ENCODE results near the gene OSBPL10.

- TF ChIP-seq, protein P1, sequence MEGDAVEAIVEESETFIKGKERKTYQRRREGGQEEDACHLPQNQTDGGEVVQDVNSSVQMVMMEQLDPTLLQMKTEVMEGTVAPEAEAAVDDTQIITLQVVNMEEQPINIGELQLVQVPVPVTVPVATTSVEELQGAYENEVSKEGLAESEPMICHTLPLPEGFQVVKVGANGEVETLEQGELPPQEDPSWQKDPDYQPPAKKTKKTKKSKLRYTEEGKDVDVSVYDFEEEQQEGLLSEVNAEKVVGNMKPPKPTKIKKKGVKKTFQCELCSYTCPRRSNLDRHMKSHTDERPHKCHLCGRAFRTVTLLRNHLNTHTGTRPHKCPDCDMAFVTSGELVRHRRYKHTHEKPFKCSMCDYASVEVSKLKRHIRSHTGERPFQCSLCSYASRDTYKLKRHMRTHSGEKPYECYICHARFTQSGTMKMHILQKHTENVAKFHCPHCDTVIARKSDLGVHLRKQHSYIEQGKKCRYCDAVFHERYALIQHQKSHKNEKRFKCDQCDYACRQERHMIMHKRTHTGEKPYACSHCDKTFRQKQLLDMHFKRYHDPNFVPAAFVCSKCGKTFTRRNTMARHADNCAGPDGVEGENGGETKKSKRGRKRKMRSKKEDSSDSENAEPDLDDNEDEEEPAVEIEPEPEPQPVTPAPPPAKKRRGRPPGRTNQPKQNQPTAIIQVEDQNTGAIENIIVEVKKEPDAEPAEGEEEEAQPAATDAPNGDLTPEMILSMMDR (IDR thresholded peaks at IDR 0.05; ENCODE audit: insufficient read depth, low read depth, low read length) = no peak
- TF ChIP-seq EZH2 (IDR thresholded peaks at IDR 0.05; ENCODE audit: insufficient read depth, low read length) = no peak
Measured at GRCh38 chr3:31906182-31906581, 74.9 kb downstream of the OSBPL10 start.

Data from astrocyte (in vitro differentiated cells and primary cell).